Measurements from ENCODE around the gene MAST4. TPM values are rescaled to one million over a fixed set of nuclear protein-coding genes. Genes with fewer than 3 reads are reported as not detected.

MAST4 gene
- total and polyA plus RNA-seq, 2 of the 13 experiments (the other 11 are each of a cell fraction or from before 2014, with no cell fraction given) = 3.4 to 3.7 TPM

GRCh38 chr5:67003685-67003934 lies 407.4 kb downstream of the MAST4 start (continued):
- TF ChIP-seq, protein P1, sequence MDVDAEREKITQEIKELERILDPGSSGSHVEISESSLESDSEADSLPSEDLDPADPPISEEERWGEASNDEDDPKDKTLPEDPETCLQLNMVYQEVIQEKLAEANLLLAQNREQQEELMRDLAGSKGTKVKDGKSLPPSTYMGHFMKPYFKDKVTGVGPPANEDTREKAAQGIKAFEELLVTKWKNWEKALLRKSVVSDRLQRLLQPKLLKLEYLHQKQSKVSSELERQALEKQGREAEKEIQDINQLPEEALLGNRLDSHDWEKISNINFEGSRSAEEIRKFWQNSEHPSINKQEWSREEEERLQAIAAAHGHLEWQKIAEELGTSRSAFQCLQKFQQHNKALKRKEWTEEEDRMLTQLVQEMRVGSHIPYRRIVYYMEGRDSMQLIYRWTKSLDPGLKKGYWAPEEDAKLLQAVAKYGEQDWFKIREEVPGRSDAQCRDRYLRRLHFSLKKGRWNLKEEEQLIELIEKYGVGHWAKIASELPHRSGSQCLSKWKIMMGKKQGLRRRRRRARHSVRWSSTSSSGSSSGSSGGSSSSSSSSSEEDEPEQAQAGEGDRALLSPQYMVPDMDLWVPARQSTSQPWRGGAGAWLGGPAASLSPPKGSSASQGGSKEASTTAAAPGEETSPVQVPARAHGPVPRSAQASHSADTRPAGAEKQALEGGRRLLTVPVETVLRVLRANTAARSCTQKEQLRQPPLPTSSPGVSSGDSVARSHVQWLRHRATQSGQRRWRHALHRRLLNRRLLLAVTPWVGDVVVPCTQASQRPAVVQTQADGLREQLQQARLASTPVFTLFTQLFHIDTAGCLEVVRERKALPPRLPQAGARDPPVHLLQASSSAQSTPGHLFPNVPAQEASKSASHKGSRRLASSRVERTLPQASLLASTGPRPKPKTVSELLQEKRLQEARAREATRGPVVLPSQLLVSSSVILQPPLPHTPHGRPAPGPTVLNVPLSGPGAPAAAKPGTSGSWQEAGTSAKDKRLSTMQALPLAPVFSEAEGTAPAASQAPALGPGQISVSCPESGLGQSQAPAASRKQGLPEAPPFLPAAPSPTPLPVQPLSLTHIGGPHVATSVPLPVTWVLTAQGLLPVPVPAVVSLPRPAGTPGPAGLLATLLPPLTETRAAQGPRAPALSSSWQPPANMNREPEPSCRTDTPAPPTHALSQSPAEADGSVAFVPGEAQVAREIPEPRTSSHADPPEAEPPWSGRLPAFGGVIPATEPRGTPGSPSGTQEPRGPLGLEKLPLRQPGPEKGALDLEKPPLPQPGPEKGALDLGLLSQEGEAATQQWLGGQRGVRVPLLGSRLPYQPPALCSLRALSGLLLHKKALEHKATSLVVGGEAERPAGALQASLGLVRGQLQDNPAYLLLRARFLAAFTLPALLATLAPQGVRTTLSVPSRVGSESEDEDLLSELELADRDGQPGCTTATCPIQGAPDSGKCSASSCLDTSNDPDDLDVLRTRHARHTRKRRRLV (CRISPR knock-in tag; IDR thresholded peaks at IDR 0.05) = peak; percentile 96
- TF ChIP-seq SNAPC2 (CRISPR knock-in tag; IDR thresholded peaks at IDR 0.05) = peak; percentile 96; the same call in 1 of the 2 replicates
- TF ChIP-seq, protein P2, sequence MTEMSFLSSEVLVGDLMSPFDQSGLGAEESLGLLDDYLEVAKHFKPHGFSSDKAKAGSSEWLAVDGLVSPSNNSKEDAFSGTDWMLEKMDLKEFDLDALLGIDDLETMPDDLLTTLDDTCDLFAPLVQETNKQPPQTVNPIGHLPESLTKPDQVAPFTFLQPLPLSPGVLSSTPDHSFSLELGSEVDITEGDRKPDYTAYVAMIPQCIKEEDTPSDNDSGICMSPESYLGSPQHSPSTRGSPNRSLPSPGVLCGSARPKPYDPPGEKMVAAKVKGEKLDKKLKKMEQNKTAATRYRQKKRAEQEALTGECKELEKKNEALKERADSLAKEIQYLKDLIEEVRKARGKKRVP (CRISPR knock-in tag; IDR thresholded peaks at IDR 0.05) = 0 out of 4 replicates have a peak, but pooled peaks of 1 of the 2 experiments have one; percentile 36
- TF ChIP-seq ZNF678 (CRISPR knock-in tag; IDR thresholded peaks at IDR 0.05) = 0 out of 2 replicates have a peak, but pooled peaks have one; percentile 23

DNA sequence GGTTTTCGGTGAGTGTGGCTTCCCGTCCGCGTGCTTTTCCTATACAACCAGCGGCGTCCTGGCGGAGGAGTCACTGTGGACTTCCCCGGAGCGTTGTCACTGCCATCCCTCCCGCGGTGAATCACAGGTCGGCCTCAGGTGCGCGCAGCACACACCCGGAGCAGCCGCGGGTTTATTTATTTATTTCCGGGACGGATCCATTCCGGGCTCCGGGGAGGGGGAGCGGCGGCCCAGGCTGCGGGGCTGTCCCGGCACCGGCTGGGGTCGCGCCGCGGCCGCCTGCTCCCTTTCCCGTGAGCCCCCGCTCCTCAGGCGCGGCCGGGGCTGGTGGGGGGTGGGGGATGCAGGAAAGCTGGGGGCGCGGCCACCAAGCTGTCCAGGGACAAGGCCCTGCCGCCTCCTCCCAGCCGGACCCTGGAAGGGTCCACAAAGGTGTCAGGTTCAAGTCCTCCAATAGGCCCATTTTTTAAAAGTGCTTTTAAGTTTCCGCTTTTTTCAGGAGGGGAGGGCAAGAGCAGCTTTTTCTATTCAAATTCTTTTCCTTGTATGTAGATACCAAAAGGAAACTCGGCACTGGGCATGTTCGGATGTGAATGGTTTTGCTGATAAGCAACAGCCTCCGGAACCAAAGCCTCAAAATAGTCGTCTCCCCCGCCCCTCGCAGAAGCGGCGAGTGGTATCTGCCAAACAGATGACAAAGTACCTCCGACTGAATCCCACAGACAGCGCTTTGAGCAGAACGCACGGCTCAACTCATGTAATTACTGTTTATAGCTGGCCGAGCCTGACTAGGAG lies 407.9 kb downstream of the MAST4 start:
- BruUV-seq (replicated peaks) = no TSS peak
- Histone ChIP-seq H3K9ac (ENCODE audit: insufficient read depth, low read depth, low read length) (peak overlapping the region; percentile 75), H3K9me3 (ENCODE audit: low read length) (no peaks in the 10 kb centered on the region), H3K4me3 (replicated peaks in 1 of 3; ENCODE audit: insufficient read depth in 1 of 3, low read depth in 2 of 3, low read length in 3 of 3) (peak overlapping the region; percentile 65 to 74 (median 73)), H3K4me2 (ENCODE audit: low read depth, low read length) (peak overlapping the region; percentile 93), H3K4me1 (ENCODE audit: insufficient read depth, low read length) (peaks cover 62% of the 10 kb centered on the region), H2AFZ (ENCODE audit: low read length) (peak overlapping the region; percentile 31), H3K27me3 (ENCODE audit: control insufficient read depth in 1 of 2, insufficient read depth in 2 of 2, low read length in 2 of 2) (no peaks in the 10 kb centered on the region), H3K79me2 (ENCODE audit: insufficient read depth, low read length) (peaks cover 22% of the 10 kb centered on the region), H3K27ac (ENCODE audit: extremely low read length, insufficient read depth, low read length) (peak overlapping the region; percentile 64), H3K36me3 (replicated peaks in 1 of 2; ENCODE audit: control insufficient read depth in 1 of 2, insufficient read depth in 2 of 2, low read length in 2 of 2) (no peaks in the 10 kb centered on the region), H4K20me1 (ENCODE audit: insufficient read depth, low read length) (no peaks in the 10 kb centered on the region)
- peak; percentile 91 for ATAC-seq
- intact Hi-C loops (cut with micrococcal nuclease; ENCODE audit: unreplicated experiment) = loop anchor here (1.0 to 2.0 kb wide), 3 partner anchors 9 to 91 kb away; no protein-coding TSS in a partner anchor
- 2% methylated on average over 20 of the region's 54 CpGs for WGBS (ENCODE audit: low lambda C conversion rate)
- CTCF ChIA-PET (ENCODE audit: low intra/inter-chr PET ratio, low total read pairs) = no interaction called here
- in situ Hi-C loops (cut with HindIII; ENCODE audit: extremely low pct_ligation_motif_present, low pct_unique_long_range_greater_than_20kb) = loop anchor here (5.0 kb wide), 1 partner anchor 138 kb away; no protein-coding TSS in a partner anchor
- FAIRE-seq = peak; percentile 85
- POLR2A ChIA-PET = interaction anchor here (0.6 to 2.2 kb wide), 5 partner anchors 10 to 140 kb away, joined by 3 to 21 read pairs (median 9); no protein-coding TSS in a partner anchor
- peak; percentile 96 for DNase-seq (ENCODE audit: low spot score)
- TF ChIP-seq ZNF773 (CRISPR knock-in tag; IDR thresholded peaks at IDR 0.05; ENCODE audit: borderline replicate concordance) = no peak
- 0 out of 2 replicates have a peak, but pooled peaks have one; percentile 32 for TF ChIP-seq ZNF12 (CRISPR knock-in tag; IDR thresholded peaks at IDR 0.05)
- no peak for TF ChIP-seq ZC3H13 (CRISPR knock-in tag; IDR thresholded peaks at IDR 0.05)
- TF ChIP-seq ZNF136 (CRISPR knock-in tag; IDR thresholded peaks at IDR 0.05; ENCODE audit: low read depth) = no peak; the same call in 1 of the 2 replicates
- TF ChIP-seq ZFP41 (CRISPR knock-in tag; IDR thresholded peaks at IDR 0.05; ENCODE audit: borderline replicate concordance) = no peak
- peak; percentile 35; the same call in 1 of the 2 replicates for TF ChIP-seq SAFB2 (CRISPR knock-in tag; IDR thresholded peaks at IDR 0.05; ENCODE audit: borderline replicate concordance, low read depth)
- no peak for TF ChIP-seq CC2D1A (CRISPR knock-in tag; IDR thresholded peaks at IDR 0.05)
- no peak for TF ChIP-seq ZBTB46 (CRISPR knock-in tag; IDR thresholded peaks at IDR 0.05; ENCODE audit: borderline replicate concordance)

Measured in HepG2 (cell line).